ENCODE data around the gene TMEM63A. TPM values are rescaled to one million over a fixed set of nuclear protein-coding genes. Genes with fewer than 3 reads are reported as not detected.

Gene TMEM63A
- total RNA-seq, 1 experiment from 2014 or later, result 115 TPM

- H3K79me2 ChIP-seq (ENCODE audit: low read depth), result peaks cover 50% of the 10 kb centered on the region
- no peaks in the 10 kb centered on the region for H3K27me3 ChIP-seq (ENCODE audit: insufficient read depth, low read depth)
- peak overlapping the region; percentile 56; the same call in 1 of the 2 replicates for H2AFZ ChIP-seq
- TF ChIP-seq CTCF (conservative IDR thresholded peaks at IDR 0.05) (no peak), EZH2 (IDR thresholded peaks at IDR 0.05; ENCODE audit: low read depth) (no peak)
- POLR2A ChIA-PET (ENCODE audit: unreplicated experiment), result interaction anchor here (0.5 to 0.6 kb wide), 3 partner anchors 187 to 1439 kb away, joined by 3 to 7 read pairs (median 4); partner anchors contain the start of gene H3-3A
- peaks cover 13% of the 10 kb centered on the region; the same call in 1 of the 2 replicates for H3K36me3 ChIP-seq (ENCODE audit: low read depth)
- intact Hi-C loops (cut with micrococcal nuclease; ENCODE audit: unreplicated experiment), result loop anchor here (1.0 to 5.0 kb wide), 3 partner anchors 47 to 218 kb away; partner anchors contain the start of gene EPHX1
- peak overlapping the region; percentile 91 for H3K27ac ChIP-seq
- H3K4me3 ChIP-seq, result peak overlapping the region; percentile 30; the same call in 1 of the 2 replicates
- no peaks in the 10 kb centered on the region for H3K9me3 ChIP-seq (ENCODE audit: insufficient read depth, low read depth)
- H3K4me1 ChIP-seq (replicated peaks; ENCODE audit: insufficient read depth), result peaks cover 91% of the 10 kb centered on the region
- no peaks in the 10 kb centered on the region for H3K9me2 ChIP-seq (ENCODE audit: insufficient read depth)
- CTCF ChIA-PET, result interaction anchor here (0.5 to 0.6 kb wide), 4 partner anchors 14 to 98 kb away, joined by 3 to 4 read pairs (median 3); partner anchors contain the start of genes LEFTY1 and PYCR2
- H3F3A ChIP-seq (ENCODE audit: insufficient read depth, low read depth), result peaks cover 73% of the 10 kb centered on the region
- H3K4me2 ChIP-seq, result peak overlapping the region; percentile 88
- peak; percentile 92 to 96 for DNase-seq
- TSS peak; percentile 97 for BruUV-seq (replicated peaks)
- 0 out of 2 replicates have a peak, but pooled peaks cover 4% of the 10 kb centered on the region for H4K20me1 ChIP-seq (ENCODE audit: insufficient read depth)
Observed at GRCh38 chr1:225875044-225875815, 7.0 kb downstream of the TMEM63A start.

GRCh38 chr1:225874431-225874830 lies 7.7 kb downstream of the TMEM63A start:
- POLR2A ChIA-PET (ENCODE audit: unreplicated experiment), result interaction anchor here (0.6 kb wide), 1 partner anchor 188 kb away, joined by 4 read pairs; the partner anchor contains the start of gene H3-3A

More at GRCh38 chr1:225874431-225874830, 7.7 kb downstream of the TMEM63A start:
- Histone ChIP-seq H3K79me2 (ENCODE audit: low read depth) (peaks cover 42% of the 10 kb centered on the region), H4K20me1 (ENCODE audit: insufficient read depth) (no peaks in the 10 kb centered on the region), H3K4me2 (peak overlapping the region; percentile 88), H2AFZ (no peak overlapping the region), H3K9me2 (ENCODE audit: insufficient read depth) (no peaks in the 10 kb centered on the region), H3K4me3 (no peak overlapping the region; the same call in 1 of the 2 replicates), H3K36me3 (ENCODE audit: low read depth) (peaks cover 18% of the 10 kb centered on the region; the same call in 1 of the 2 replicates), H3K4me1 (replicated peaks; ENCODE audit: insufficient read depth) (peaks cover 86% of the 10 kb centered on the region), H3K27ac (peak overlapping the region; percentile 91), H3F3A (ENCODE audit: insufficient read depth, low read depth) (peaks cover 72% of the 10 kb centered on the region), H3K9me3 (ENCODE audit: insufficient read depth, low read depth) (no peaks in the 10 kb centered on the region), H3K27me3 (ENCODE audit: insufficient read depth, low read depth) (no peaks in the 10 kb centered on the region)
- no peak for TF ChIP-seq EZH2 (IDR thresholded peaks at IDR 0.05; ENCODE audit: low read depth)
- no peak for TF ChIP-seq CTCF (conservative IDR thresholded peaks at IDR 0.05)
- no TSS peak for BruUV-seq (replicated peaks)
- intact Hi-C loops (cut with micrococcal nuclease; ENCODE audit: unreplicated experiment), result loop anchor here (2.0 kb wide), 1 partner anchor 64 kb away; the partner anchor contains the start of gene EPHX1
- CTCF ChIA-PET, result no interaction called here
- DNase-seq, result no peak

Data from PC-9 (cell line).